GM18519 (cell line): Measurements from ENCODE around the gene SEPTIN12.
"Not testable (repeated sequence)": the region's sequence is repeated elsewhere in the genome, so short reads cannot be mapped to it uniquely, and the experiment has no call there.

Experiments
- ATAC-seq: cut with Tn5 transposase; IDR thresholded peaks from one replicate; pipeline ENCODE4 v1.9.1; 2021; ENCODE audit warnings: mild to moderate bottlenecking, moderate library complexity; ENCODE audit not compliant: unreplicated experiment, low FRiP score

The SEPTIN12 gene

DNA sequence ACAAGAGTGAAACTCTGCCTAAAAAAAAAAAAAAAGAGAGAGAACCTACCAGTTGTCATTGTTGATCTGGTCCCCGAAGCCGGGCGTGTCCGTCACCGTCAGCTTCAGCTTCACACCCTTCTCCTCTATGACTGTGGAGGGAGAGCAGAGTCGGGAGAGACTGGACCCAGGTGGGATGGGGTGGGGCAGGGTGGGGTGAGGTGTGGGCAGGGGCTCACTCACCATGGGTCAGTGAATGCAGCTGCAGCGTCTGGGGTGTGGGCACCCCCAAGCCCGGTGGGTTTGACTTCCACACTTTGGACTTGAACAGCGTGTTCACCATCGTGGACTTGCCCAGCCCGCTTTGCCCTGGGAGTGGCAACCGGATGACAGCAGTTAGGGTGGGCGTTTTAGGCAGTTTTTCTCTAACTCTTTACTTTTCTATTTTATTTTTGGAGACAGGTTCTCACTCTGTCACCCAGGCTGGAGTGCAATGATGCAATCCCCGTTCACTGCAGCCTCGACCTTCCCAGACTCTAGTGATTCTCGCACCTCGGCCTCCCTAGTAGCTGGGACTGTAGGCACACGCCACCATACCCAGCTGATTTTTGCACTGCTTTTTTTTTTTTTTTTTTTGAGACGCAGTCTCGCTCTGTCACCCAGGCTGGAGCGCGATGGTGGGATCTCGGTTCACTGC lies 2.2 kb downstream of the SEPTIN12 start:
- ATAC-seq = no peak

DNA sequence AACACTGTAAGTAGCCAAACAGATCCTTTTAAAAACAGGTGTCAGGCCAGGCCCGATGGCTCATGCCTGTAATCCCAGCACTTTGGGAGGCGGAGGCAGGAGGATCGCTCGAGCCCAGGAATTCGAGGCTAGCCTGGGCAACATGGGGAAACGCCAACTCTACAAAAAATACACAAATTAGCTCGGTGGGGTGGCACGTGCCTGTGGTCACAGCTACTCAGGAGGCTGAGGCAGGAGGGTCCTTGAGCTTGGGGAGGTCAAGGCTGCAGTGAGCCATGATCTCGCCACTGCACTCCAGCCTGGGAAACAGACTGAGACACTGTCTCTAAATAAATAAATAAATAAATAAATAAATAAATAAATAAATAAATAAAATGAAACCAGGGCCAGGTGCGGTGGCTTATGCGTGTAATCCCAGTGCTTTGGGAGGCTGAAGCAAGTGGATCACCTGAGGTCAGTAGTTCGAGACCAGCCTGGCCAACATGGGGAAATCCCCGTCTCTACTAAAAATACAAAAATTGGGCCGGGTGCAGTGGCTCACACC lies 3.6 kb downstream of the SEPTIN12 start:
- ATAC-seq = not testable (repeated sequence)

DNA sequence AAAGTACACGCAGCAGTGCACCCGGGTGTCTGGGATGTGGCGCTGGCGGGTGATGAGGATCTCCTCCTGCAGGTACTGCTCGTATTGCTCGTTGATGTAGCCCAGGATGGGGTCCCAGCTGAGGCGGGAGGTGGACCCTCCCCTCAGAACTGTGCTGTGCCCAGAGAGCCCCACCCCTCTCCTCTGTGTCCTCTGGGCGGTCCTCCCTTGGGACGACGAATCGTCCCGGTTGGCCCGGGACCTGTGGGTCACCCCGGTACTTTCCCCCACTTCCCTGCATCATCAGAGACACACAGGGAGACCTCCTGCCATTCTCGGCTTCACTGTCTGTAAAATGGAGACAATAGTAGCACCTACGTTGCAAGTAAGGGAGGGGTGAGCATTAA lies 4.2 kb downstream of the SEPTIN12 start:
- ATAC-seq = no peak

DNA sequence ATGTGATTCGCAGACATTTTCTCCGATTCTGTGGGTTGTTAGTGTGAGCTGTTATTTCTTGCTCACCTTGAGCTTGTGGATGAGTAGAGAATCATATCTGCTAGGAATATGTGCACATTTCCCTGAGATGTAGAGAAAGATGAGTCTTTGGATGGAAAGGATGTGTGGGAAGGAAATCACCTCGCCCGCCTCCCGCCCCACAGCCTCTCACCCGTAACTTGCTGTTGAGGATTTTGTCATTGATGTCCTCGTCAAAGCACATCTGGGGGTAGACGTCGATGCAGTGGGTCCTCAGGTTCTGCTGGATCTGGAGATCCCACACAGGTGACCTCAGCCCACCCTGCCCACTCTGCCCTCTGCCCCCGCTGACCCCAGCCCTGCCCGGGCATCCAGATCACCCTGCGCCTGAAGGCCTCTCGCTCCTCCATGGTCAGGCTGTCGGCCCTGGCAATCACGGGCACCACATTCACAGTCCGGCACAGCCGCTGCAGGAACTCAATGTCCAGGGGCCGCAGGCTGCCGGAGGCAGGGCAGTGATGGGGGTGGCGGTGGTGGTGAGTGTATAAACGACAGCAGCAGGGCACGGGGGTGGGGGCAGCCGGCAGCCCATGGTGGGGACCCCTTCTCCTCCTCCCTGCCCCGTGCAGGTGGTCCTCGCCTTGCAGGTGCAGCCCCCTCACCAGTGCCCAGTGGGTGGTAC lies 4.7 kb downstream of the SEPTIN12 start:
- no peak for ATAC-seq

DNA sequence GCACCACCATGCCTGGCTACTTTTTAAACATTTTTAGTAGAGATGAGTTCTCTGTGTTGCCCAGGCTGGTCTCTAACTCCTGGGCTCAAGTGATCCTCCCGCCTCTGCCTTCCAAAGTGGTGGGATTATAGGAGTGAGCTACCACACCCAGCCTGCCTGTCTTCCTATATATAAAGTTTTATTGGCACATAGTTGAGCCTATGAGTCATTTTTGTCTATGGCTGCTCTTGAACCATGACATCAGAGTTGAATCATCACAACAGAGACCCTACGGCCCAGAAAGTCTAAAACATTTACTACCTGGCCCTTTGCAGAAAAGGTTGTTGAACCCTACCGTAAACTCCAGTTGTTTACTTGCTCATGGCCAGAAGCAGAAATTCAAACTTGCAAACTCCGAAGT lies 7.9 kb downstream of the SEPTIN12 start:
- ATAC-seq = no peak

DNA sequence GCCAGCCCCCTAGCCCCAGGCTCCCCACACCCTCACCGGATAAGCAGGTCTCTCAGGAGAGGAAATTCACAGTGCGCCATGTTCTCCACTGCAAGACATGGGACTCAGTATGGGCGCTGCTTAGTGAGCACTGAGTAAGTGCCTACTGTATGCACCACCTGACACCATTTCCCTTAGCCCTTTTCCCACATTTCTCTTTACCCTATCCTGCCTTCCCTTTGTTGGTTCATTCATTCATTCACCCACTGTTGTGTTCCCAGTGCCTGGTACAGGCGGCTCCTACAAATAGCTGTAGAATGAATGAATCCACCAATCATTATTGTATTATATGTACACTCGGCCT lies 10.1 kb downstream of the SEPTIN12 start:
- no peak for ATAC-seq

DNA sequence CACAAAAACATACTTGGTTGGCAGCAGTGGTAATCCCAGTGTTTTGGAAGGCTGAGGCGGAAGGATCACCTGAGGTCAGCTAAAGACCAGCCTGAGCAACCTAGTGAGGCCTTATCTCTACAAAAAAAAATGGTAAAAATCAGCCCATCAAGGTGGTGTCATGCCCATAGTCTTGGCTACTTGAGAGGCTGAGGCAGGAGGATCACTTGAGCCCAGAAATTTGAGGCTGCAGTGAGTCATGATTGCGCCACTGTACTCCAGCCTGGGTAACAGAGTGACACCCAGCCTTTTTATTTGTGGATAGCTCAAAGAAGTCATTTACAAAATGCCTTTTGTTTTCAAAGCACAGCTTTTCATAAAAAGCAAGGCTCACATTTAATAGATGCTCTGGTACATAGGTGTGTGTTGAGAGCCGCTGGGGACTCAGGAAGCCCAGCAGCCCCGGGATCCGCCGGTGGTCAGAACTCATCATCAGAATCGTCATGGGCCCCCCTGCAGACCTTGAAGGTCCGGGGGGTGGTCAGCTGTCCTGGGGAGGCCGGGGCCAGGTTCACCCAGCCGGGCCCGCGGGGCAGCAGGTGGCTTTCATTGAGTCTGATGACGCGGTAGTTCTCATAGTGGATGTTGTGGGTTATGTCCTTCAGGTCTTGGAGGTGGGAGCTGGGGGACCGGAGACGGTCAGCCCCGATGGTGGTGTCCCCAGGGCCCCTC lies 10.7 kb downstream of the SEPTIN12 start:
- ATAC-seq = no peak

DNA sequence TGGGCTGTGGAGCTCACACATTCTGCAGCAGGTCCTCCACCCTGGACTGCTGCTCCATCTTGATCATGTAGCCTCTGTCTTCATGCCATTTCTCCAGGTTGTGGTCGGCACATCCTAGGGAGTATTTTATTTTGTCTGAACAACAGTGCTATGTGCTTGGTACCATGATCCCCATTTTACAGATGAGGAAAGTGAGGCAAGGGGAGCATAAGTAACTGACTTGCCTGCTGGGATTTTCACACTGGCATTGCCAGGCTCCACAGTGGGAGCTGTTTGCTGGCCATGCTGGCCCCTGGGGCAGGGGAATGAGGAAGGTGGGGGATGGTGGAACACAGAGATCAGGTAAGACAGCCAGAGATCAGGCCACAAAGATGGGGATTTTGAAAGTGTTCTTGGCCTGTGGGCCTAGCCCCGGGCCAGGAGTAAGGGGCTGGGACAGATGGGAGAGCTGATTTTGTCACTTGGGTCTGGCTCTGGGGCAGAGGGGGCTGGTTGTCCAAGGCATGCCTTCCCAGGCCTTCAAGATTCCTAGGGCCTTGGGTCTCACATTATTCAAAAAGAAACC lies 11.9 kb downstream of the SEPTIN12 start:
- no peak for ATAC-seq

DNA sequence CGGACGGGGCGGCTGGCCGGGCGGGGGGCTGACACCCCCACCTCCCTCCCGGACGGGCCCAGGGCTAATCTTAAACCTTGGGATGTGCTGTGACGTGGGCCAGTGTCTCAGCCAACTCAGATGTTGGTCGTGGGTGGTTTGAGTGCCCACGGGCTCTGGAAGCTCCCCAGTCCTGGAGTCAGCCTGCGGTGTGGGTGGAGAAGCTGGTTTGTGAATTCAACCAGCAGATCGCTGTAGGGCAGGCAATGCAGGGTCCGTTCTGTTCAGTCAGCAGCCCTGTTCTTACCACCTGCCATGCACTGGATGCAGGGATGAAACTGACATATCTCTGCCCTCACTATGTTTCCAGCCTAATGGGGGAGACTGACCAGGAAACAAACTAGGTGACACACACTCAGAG lies 13.1 kb downstream of the SEPTIN12 start:
- ATAC-seq = no peak

DNA sequence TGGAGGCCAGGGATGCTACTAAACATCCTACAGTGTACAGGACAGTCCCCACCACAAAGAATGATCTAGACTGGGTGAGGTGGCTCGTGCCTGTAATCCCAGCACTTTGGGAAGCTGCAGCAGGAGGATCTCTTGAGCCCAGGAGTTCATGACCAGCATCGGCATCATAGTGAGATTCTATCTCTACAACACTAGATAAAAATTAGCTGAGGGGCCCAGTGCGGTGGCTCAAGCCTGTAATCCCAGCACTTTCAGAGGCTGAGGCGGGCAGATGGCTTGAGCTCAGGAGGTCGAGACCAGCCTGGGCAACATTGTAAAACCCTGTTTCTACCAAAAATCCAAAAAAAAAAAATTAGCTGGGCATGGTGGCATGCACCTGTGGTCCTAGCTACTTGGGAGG lies 15.8 kb downstream of the SEPTIN12 start:
- no peak for ATAC-seq

DNA sequence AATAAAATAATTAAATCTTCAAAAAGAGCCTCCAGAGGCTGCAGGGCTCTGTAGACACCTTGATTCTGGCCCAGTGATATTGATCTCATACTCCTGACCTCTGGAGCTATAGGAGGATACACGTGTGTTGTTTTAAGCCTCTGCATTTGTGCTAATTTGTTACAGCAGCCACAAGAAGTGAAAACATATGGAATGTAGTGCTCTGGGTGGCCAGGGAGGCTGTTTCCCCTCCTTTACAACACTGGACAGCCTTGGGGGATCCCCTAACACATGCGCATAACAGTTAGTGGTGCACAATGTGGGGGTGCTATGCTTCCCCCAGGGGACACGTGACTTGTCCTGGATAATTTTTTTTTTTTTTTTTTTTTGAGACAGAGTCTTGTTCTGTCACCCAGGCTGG lies 16.5 kb downstream of the SEPTIN12 start:
- ATAC-seq = no peak

DNA sequence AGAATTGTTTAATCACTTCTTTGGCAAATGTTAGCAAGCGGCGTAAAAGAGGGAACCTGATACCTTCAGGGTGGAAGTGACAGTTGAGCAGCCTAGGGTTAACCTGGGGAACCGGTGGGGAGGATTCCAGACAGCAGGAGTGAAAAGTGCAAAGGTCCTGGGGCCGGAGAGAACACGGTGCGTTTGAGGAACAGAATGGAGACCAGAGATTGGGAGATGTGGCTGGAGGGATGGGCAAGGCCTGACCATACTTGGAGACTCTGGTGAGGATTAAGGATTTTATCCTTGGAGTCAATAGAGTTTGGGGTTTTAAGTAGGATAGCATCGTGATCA lies 18.9 kb downstream of the SEPTIN12 start:
- ATAC-seq = no peak

DNA sequence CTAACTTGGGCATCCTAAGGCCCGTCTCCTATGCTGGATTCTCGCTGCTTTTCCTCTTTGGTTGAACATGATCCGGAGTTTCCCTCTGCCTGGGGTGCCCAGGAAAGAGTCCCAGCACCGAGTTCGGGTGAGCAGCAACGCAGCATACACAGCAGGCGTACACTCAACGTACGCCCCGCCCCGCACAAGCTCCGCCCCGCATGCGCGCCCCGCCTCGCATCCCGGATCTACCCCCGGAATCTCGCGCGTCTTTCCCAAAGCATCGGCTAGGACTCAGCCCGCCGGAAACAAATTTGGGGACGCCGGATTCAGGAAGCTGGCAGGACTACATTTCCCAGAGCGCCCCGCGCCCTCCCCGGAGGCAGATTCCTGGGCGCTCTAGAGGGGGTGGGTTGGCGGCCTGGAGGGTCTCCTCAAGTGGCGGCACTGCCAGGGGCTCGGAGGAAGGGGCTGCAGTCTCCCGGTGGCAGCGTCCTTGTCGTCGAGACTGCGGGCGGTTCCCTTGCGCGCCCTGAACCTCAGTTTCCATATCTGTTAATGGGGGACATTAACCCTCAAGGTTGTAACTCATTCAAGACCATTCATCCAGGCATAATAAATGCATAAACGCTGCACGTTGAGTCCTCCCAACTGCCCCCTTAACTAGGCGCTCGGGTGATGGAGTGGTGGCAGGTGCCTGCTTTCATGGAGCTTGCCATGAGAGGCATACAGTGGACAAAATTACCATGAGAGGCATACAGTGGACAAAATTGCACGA lies 19.4 kb downstream of the SEPTIN12 start:
- peak; percentile 44 for ATAC-seq

DNA sequence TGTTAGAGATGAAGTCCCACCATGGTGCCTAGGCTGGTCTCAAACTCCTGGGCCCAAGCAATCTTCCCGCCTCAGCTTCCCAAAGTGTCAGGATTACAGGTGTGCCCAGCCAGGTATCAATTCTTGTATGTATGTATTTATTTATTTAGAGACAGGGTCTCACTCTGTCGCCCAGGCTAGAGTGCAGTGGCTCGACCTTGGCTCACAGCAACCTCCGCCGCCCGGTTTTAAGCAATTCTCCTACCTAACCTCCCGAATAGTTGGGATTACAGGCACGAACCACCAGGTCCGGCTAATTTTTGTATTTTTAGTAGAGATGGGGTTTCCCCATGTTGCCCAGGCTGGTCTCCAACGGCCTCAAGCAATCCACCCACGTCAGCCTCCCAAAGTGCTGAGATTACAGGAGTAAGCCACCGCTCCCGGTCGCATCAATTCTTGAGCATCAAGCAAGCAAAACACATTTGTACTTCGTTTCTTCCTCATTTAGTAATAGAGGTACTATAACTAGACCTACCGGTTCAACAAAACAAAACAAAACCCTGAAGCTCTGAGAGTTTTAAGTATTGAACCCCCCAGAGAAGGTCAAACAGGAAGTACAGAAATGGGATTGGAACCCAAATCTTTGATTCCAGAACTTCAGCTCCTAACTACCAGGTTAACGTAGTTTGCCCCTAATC lies 20.1 kb downstream of the SEPTIN12 start:
- no peak for ATAC-seq

DNA sequence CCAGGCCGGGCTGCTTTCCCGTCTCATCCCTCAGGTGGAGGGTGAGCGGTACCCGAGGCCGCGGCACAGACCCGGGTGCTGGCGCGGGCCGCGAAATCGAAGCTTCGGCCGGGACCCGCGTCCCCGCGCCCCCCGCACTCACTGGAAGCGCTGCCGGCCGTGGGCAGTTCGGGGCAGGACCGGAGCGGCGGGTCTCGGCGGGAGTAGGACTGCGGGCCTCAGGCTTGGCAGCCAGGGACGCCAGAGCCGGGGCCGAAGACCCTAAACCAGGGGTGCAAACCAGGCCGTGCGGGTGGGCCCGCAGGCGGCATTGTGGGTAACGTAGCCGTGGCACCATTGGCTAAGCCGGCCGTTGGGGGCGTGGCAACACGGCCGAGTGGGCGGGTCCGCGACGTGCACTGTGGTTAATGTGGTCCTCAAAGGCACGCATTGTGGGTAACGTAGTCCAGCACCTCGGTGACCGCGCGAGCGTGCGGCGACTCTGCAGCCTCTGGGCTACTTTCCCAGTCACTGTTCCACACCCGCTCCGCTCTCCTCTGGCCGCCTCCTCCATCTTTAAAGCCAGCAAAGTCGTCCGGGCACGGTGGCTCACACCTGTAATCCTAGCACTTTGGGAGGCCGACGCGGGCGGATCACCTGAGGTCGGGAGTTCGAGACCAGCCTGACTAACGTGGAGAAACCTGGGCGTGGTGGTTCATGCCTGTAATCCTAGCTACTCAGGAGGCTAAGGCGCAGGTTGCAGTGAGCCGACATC lies 21.1 kb downstream of the SEPTIN12 start, which contains the start of gene ZNF500:
ZNF500 (minus strand) TSS at position 288 of the 754 bp plus-strand sequence. CDS start 1,184 bp downstream, outside the sequence.
- ATAC-seq = peak; percentile 76

DNA sequence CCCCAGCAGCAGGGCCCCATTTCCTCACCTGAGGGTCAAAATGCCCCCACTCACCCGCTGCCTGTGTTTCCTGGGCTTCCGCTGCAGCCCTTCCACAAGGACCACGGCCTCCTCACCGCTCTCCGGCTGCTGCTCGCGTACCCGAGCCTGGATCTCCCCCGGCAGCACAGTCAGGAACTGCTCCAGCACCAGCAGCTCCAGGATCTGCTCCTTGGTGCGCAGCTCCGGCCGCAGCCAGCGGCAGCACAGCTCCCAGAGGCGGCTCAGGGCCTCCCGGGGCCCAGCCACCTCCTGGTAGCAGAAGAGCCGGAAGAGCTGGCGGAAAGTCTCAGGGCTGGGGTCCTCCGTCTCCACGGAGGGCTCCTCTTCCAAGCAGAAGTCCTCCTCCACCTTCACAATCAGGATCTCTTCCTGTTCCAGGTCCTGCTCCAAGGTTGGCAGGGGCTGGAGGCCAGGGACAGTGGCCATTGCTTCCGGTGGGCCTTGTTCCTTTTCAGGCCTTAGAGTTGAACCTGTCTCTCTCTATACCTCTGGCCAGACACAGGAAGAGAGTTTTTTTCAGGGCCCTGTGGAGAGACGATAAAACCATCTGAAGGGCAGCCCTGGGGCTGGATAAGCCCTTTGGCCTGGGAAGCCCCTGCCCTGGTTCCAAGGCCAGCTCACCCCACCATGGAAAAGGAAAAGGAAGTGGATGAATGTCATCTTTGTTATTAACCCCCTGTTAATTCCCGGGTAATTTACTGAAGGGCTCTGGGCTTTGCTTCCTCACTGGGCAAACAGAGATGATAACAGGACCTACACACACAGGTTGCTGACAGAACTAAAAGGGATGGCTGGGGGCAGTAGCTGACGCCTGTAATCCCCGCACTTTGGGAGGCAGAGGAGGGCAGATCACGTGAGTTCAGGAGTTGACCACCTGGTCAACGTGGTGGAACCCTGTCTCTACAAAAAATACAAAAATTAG lies 22.4 kb downstream of the SEPTIN12 start:
- no peak for ATAC-seq

DNA sequence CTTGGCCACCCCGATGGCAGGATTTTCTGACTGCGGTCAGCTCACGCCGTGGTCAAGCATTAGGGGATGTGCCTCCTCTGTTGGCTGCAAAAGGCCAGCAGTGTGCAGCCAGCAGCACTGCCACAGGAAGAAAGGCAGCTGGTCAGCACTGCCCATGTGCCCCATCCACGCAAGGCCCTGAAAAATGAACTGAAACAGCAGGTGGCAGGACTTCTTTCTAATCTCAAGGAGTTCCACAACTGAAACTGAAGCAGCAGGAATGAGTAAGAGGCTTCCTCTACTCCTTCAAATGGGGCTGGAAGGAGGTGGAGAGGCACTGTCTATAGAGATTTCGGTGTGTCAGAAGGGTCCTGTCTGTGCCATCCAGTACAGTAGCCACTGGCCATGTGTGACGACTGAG lies 24.4 kb downstream of the SEPTIN12 start:
- no peak for ATAC-seq

DNA sequence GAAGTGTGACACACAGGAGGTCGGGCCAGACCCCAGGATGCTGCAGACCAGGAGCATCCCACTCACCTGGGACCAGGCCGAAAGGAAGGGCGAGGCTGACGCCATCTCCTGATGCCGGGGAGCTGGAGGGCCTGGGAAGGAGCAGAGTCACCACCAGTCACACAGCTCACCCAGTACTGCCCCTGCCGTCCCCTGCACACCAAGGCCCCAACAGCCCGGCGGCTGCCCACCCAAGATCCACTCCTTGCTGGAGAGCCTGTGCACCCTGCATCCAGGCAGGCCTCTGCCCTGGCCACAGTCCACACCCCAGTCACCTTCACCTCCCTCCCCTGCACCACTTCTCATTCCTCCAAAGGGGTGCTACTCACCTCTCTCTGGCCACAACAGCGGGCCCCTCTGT lies 25.9 kb downstream of the SEPTIN12 start:
- no peak for ATAC-seq
